Upper lobe of left lung (tissue), 6 donors: ENCODE results near the gene NPW. TPM values are rescaled to one million over a fixed set of nuclear protein-coding genes. Genes with fewer than 3 reads are reported as not detected.

Experiments
- ATAC-seq, 2 donors: fragments of 200-7000 bp; cut with Tn5 transposase; one replicate each; pipeline ENCODE4 v1.9.1; 2022; ENCODE audit warnings: mild to moderate bottlenecking in 2 of 2, moderate library complexity in 2 of 2; ENCODE audit not compliant: low FRiP score in 2 of 2
- DNase-seq, 2 donors: peaks; one replicate each; pipeline ENCODE4 v3.0.0-alpha.2; 2019 to 2020
- H3K27ac ChIP-seq, 4 donors: fragments of 200-600 bp; sonication (generic); one replicate each; pipeline ENCODE4 v1.5.1; 2016 to 2019
- H3K27me3 ChIP-seq, 4 donors: fragments of 200-600 bp; sonication (generic); one replicate each; pipeline ENCODE4 v1.5.1; 2017 to 2019
- H3K36me3 ChIP-seq, 4 donors: fragments of 200-600 bp; sonication (generic); one replicate each; pipeline ENCODE4 v1.5.1; 2016 to 2019
- H3K4me1 ChIP-seq, 4 donors: fragments of 200-600 bp; sonication (generic); one replicate each; pipeline ENCODE4 v1.5.1; 2018 to 2019
- H3K4me3 ChIP-seq, 4 donors: fragments of 200-600 bp; sonication (generic); one replicate each; pipeline ENCODE4 v1.5.1; 2017 to 2019; ENCODE audit warnings: mild to moderate bottlenecking in 2 of 4, moderate library complexity in 1 of 4
- H3K9me3 ChIP-seq, 4 donors: fragments of 200-600 bp; sonication (generic); one replicate each; pipeline ENCODE4 v1.5.1; 2018 to 2019
- CTCF ChIP-seq, 6 experiments: fragments of 450-650 bp in 4 of 6; fragments of 200-600 bp in 2 of 6; sonication (generic) in 2 of 6; IDR thresholded peaks; one replicate each; pipeline ENCODE4 v1.5.1; 2016 to 2019; ENCODE audit warnings: antibody characterized with exemption in 6 of 6
- EP300 ChIP-seq, 4 donors: sonication (generic); formaldehyde crosslinking; IDR thresholded peaks; one replicate each; pipeline ENCODE4 v1.5.1; 2017; ENCODE audit warnings: antibody characterized with exemption in 4 of 4, control low read depth in 2 of 4
- POLR2A ChIP-seq, 4 donors: fragments of 450-650 bp; IDR thresholded peaks; one replicate each; pipeline ENCODE4 v1.5.1; 2016 to 2017; ENCODE audit warnings: antibody characterized with exemption in 4 of 4, mild to moderate bottlenecking in 2 of 4
- POLR2AphosphoS5 ChIP-seq, 2 donors: sonication (generic); formaldehyde crosslinking; IDR thresholded peaks; one replicate each; pipeline ENCODE4 v1.5.1; 2017; ENCODE audit warnings: antibody characterized with exemption in 2 of 2
- WGBS, 2 donors: methylation state at CpG; one replicate each; pipeline ENCODE4 v1.1.5; 2017 to 2018; 5-methylcytosine and 5-hydroxymethylcytosine counted together
- total RNA-seq, 6 donors: library from RNA; depleted of rRNA in 4 of 6; stranded (reverse); fragments of >200 nt in 4 of 6; gene quantifications; one replicate each; pipeline versions ENCODE4 v1.1.0 to v1.2.1, GENCODE V29; 2016 to 2021
- donor health status: DM: no; HTN: no; CAD: no; lungs with moderate emphysema.
- donor health status: DM: no; HTN: yes; CAD: no; lungs with severe emphysema.

NPW gene
- total RNA-seq, 6 donors from 2014 or later = 0.67 to 0.80 TPM; not detected in 4

DNA sequence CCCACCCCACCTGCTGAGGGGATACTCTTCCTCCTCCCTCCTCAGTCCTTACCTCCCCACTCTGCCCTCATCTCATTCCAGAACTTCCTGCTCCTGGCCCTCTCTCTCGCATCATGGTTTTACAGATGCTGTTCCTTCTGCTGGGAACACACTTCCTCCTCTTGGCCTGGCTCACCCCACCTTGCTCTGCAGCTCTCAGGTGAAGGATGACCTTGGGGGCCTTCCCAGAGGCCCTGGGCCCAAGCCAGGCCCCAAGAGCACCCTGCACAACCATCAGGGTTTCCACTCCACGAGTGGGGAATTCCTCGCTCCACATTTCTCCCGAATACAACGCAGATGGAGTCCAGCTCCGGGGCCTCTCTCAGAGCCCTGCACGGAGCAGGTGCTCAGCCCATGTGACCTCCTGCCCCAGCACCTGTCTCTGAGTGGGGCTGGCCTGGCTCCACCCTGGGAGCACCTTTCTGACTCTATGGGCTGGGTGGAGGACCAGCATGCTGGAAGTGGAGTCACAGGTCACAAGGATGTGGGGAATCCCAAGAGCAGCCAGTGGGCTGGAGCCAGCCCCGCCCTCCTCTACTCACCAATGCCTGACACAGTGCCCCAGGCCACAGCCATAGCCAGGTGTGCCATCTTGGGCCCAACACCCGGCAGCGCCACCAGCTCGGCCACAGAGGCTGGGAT, 23.5 kb downstream of the NPW start:
- Histone ChIP-seq H3K36me3 (peaks cover 0 to 14% (median 4%) of the 10 kb centered on the region in 4 donors), H3K4me1 (peaks cover 90 to 93% (median 91%) of the 10 kb centered on the region in 4 donors), H3K9me3 (no peaks in the 10 kb centered on the region), H3K4me3 (peak overlapping the region in 2 of 4 donors; percentile 10 to 23), H3K27ac (peak overlapping the region; percentile 90 to 97 (median 95)), H3K27me3 (no peaks in the 10 kb centered on the region)
- 14 to 61% methylated on average over 1 to 11 of the region's 11 CpGs for WGBS, 2 donors
- ATAC-seq = peak in 1 of 2 donors; percentile 0
- TF ChIP-seq EP300 (IDR thresholded peaks at IDR 0.05) (peak in 1 of 4 donors; percentile 40), POLR2A (IDR thresholded peaks at IDR 0.05) (no peak), CTCF (IDR thresholded peaks at IDR 0.05) (no peak), POLR2AphosphoS5 (IDR thresholded peaks at IDR 0.05) (peak in 1 of 2 donors; percentile 5)
- peak; percentile 74 to 91 for DNase-seq

- peak overlapping the region in 2 of 4 donors; percentile 10 to 23 for H3K4me3 ChIP-seq
- peak in 1 of 4 donors; percentile 67 for TF ChIP-seq EP300 (IDR thresholded peaks at IDR 0.05)
- TF ChIP-seq CTCF (IDR thresholded peaks at IDR 0.05) = no peak
- TF ChIP-seq POLR2A (IDR thresholded peaks at IDR 0.05) = no peak
- TF ChIP-seq POLR2AphosphoS5 (IDR thresholded peaks at IDR 0.05) = peak in 1 of 2 donors; percentile 70
- peaks cover 89 to 93% (median 90%) of the 10 kb centered on the region in 4 donors for H3K4me1 ChIP-seq
- DNase-seq (peak; percentile 89), ATAC-seq (peak in 1 of 2 donors; percentile 3)
- peaks cover 0 to 7% (median 1%) of the 10 kb centered on the region in 4 donors for H3K36me3 ChIP-seq
- no peaks in the 10 kb centered on the region for H3K27me3 ChIP-seq
- H3K9me3 ChIP-seq = no peaks in the 10 kb centered on the region
- peak overlapping the region; percentile 90 to 97 (median 95) for H3K27ac ChIP-seq
- WGBS, 2 donors = 48 to 51% methylated on average over 14 to 20 of the region's 26 CpGs
Measured at GRCh38 chr16:2043667-2044451, 24.3 kb downstream of the NPW start.

- Histone ChIP-seq H3K4me3 (peak overlapping the region in 1 of 4 donors; percentile 23), H3K27me3 (no peaks in the 10 kb centered on the region), H3K27ac (peak overlapping the region; percentile 90 to 97 (median 95)), H3K36me3 (peaks cover 0 to 3% (median 0%) of the 10 kb centered on the region in 4 donors), H3K9me3 (no peaks in the 10 kb centered on the region), H3K4me1 (peaks cover 84 to 93% (median 85%) of the 10 kb centered on the region in 4 donors)
- 62% methylated on average over 22 of the region's 22 CpGs; no CpG with 5 or more reads in 1 of the 2 donors for WGBS, 2 donors
- peak in 1 of 2 donors; percentile 86 for DNase-seq
- ATAC-seq = no peak
- TF ChIP-seq EP300 (IDR thresholded peaks at IDR 0.05) (no peak), CTCF (IDR thresholded peaks at IDR 0.05) (no peak), POLR2A (IDR thresholded peaks at IDR 0.05) (no peak), POLR2AphosphoS5 (IDR thresholded peaks at IDR 0.05) (no peak)
Measured at GRCh38 chr16:2044541-2044940, 25.0 kb downstream of the NPW start.

DNA sequence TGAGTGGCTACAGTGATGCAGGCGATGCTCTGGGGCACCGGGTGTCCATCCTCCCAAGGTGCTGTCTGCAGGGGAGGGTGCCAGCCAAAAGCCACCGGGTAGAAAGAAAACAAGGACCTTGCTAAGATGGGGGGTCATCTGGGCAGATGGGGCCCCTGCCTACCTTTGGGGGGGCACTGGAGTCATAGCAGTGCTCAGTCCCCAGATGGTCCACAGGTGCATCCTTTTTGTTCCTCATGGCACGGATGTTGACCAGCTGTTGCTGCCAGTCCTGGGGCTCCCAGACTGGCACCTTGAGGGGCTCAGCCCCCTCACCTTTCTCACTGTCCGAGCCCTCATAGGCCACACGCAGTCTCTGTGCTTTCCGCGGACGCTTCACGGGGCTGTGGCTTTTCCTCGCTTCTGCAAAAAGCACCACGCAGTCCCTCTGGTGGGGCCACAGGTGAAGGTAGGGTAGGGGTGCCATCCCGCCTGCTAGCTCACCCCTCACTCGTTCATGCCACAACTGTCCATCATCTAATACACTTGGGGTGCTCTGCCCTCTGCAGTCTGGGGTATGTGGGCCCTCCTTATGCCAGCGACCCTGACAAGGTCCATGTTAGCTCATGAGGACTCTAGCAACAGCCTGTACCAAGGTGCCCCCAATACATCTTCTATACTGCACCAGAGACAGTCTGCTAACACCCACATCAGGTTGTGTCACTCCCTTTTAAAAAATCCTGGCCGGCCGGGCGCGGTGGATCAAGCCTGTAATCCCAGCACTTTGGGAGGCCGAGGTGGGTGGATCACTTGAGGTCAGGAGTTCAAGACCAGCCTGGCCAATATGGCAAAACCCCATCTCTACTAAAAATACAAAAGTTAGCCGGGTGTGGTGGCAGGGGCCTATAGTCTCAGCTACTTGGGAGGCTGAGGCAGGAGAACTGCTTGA, 26.6 kb downstream of the NPW start:
- Histone ChIP-seq H3K27ac (peak overlapping the region; percentile 73 to 97 (median 92)), H3K4me3 (peak overlapping the region in 2 of 4 donors; percentile 89 to 98), H3K36me3 (peaks cover 0 to 12% (median 6%) of the 10 kb centered on the region in 4 donors), H3K27me3 (no peaks in the 10 kb centered on the region), H3K4me1 (peaks cover 67 to 76% (median 68%) of the 10 kb centered on the region in 4 donors), H3K9me3 (no peaks in the 10 kb centered on the region)
- no peak for TF ChIP-seq POLR2A (IDR thresholded peaks at IDR 0.05)
- TF ChIP-seq CTCF (IDR thresholded peaks at IDR 0.05) = no peak
- TF ChIP-seq EP300 (IDR thresholded peaks at IDR 0.05) = no peak
- TF ChIP-seq POLR2AphosphoS5 (IDR thresholded peaks at IDR 0.05) = no peak
- DNase-seq (no peak), ATAC-seq (no peak)
- 75 to 76% methylated on average over 14 to 16 of the region's 21 CpGs for WGBS, 2 donors
